ENCODE measurements around the gene PSMD4.

The PSMD4 gene

DNA sequence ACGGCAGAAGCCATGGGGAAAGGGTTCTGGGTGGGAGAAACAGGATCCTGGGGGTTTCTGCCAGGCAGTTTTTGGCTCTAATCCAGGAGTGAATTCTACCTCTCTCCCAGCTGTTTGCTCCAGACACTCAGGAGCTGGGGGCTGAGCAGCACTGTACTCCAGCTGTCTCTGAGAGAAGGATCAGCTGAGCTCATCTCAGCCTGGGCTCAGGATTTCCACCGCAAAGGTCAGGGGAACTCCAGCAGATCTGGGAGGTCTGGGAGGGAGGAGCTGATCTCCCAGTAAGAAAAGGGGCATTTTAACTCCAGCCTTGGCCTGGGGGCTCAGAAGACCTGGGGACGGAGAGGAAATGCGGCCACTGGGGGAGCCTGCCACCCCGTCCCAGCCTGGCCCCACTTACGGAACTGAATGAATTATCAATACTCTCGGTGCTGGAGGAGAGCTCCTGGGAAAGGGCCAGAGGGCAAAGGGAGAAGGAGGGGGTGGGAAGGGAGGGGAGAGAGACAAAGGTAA, 55.3 kb downstream of the PSMD4 start:
- no peak for DNase-seq

DNA sequence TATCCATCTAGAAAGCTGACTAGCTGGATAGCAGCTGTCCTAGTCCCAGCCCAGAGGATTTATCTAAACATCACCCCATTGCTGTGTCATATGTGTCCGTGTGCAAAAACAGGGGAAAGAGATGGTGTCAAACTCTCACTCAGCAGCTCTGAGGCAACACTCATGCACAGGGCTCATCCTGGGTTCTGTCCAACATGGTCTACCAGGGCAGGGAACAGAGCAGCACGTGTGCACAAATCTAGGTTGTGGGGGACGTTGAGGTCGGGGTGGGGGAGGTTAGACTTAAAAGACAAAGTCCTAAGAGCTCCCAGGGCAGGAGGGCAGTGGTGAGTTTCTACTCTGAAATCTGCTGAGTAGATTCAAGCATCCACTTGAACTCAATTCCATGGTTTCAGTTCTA, 56.5 kb downstream of the PSMD4 start:
- no peak for DNase-seq

- DNase-seq: no peak
These were observed 57.2 kb downstream of the PSMD4 start for GRCh38 chr1:151311589-151312331.

GRCh38 chr1:151312411-151312810, 57.9 kb downstream of the PSMD4 start:
- DNase-seq: no peak

GRCh38 chr1:151312826-151313225, 58.3 kb downstream of the PSMD4 start:
- DNase-seq: no peak

GRCh38 chr1:151313501-151313900, 59.0 kb downstream of the PSMD4 start:
- DNase-seq: no peak

- DNase-seq: no peak
These were observed 59.8 kb downstream of the PSMD4 start for GRCh38 chr1:151314137-151314875.

- DNase-seq: no peak
These were observed 61.2 kb downstream of the PSMD4 start for GRCh38 chr1:151315565-151316235.

Measured in KG1 (cell line).